GM21825 (cell line): ENCODE measurements around the gene ADGRB3.
"Not testable (repeated sequence)": the region's sequence is repeated elsewhere in the genome, so short reads cannot be mapped to it uniquely, and the experiment has no call there.

Experiments used
- ATAC-seq: cut with Tn5 transposase; IDR thresholded peaks from one replicate; pipeline ENCODE4 v1.9.1; 2021; ENCODE audit warnings: mild to moderate bottlenecking, moderate library complexity; ENCODE audit not compliant: unreplicated experiment

ADGRB3 gene

GRCh38 chr6:68737061-68737460 is 102.0 kb downstream of the ADGRB3 start:
- no peak for ATAC-seq

- ATAC-seq, result no peak
Measured at GRCh38 chr6:68738039-68738438, 103.0 kb downstream of the ADGRB3 start.

GRCh38 chr6:68740828-68741500 is 105.9 kb downstream of the ADGRB3 start:
- ATAC-seq, result peak; percentile 55

- no peak for ATAC-seq
Measured at GRCh38 chr6:68741501-68742386, 106.7 kb downstream of the ADGRB3 start.

- no peak for ATAC-seq
Measured at GRCh38 chr6:68743099-68743498, 108.0 kb downstream of the ADGRB3 start.

DNA sequence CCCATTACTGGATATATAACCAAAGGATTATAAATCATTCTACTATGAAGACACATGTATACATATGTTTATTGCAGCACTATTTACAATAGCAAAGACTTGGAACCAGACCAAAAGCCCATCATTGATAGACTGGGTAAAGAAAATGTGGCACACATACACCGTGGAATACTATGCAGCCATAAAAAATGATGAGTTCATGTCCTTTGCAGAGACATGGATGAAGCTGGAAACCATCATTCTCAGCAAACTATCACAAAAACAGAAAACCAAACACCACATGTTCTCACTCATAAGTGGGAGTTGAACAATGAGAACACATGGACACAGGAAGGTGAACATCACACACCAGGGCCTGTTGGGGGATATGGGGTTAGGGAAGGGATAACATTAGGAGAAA is 109.3 kb downstream of the ADGRB3 start:
- ATAC-seq, result not testable (repeated sequence)

DNA sequence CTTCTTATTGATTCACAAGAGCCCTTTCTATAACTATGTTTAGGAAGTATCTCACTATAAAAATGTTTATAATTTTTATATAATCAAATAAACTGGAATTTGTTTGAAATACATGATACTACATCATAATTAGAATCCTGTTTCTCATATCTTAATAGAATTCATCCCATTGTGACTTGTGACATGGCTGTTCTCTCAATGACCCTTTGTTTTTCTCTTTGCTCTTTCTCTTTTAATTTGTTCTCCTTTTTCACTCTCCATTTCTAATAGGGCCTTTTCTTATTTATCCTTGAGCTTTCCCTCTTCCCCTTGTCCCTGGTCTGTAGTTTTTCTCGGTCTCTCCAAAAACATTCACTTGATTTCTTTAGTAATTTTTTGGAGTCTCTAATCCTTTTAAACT is 111.3 kb downstream of the ADGRB3 start:
- ATAC-seq, result no peak

DNA sequence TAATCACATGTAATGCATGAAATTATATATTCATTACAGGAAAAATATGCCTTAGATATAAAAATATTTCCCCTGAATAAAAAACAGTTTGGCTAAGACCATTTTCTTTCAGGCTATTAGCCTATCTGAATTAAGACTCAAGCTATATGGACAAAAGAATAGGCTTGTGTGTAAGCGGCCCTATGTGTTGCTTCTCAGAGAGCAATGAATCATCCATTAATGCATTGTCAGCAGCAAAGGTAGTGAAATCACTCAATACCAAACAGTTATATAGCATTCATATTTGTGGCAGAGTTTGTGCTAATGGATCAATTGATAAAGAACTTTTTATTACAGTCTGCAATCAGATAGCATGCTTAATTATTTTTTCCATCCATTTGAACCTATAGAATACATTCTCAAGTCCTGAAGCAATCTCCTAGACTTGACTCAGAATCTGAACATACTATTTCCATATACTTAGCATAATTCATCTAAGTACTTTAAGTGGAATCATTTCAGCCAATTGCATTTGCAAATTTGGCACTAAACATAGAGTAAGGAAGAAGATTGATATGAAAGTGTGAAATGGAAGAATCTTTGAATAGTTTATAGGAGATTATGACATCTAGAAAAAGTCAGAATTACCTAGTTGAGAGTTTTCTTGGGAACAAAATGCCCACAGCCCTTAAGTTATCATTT is 112.2 kb downstream of the ADGRB3 start:
- no peak for ATAC-seq

DNA sequence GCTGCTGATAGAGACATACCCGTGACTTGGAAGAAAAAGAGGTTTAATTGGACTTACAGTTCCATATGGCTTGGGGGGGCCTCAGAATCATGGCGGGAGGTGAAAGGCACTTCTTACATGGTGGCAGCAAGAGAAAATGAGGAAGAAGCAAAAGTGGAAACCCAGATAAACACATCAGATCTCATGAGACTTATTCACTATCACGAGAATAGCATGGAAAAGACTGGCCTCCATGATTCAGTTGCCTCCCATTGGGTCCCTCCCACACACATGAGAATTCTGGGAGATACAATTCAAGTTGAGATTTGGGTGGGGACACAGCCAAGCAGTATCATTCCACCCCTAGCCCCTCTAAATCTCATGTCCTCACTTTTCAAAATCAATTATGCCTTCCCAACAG is 112.8 kb downstream of the ADGRB3 start:
- not testable (repeated sequence) for ATAC-seq

GRCh38 chr6:68754681-68755213 is 119.7 kb downstream of the ADGRB3 start:
- no peak for ATAC-seq

DNA sequence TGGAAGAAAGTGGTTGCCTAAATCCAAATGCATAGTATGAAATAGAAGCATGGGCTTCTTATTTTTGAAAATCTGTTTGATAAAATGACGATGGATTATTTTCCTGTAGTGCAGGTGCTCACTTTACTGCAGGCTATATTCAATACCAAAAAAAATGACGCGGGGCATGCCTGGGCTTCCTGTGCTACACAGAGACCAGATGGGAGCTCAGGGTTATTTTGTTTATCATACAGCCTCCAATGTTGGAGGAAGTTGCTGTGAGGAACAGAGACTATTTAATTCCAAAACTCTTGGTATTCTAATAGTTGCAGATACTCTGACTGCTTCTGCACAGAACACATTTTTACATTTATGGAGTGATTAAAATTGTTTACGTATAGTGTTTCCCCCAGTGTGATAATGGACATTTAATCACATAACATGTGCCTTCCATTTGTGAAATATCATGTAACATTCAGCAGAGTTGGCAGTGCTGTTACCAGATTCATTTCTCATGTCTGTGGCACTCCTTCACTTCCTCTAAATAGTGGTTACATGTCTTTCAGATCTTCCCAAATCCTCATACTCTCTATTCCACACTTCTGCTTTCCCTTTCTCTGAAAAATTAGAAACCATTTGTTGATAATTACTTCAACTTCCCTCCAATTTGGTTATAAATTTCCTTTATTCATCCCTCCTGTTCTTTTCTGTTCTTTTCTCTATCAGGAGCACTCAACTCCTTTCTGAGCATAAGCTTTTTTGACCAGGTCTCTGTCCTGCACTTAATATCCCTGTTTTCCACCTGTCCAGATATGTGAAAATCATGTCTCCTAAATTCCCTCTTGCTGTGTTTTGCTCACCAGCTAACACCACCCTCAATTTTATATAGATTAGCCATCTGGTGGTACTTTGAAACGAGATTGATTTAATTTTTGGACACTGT is 121.6 kb downstream of the ADGRB3 start:
- ATAC-seq, result no peak

GRCh38 chr6:68757821-68758220 is 122.7 kb downstream of the ADGRB3 start:
- ATAC-seq, result no peak

DNA sequence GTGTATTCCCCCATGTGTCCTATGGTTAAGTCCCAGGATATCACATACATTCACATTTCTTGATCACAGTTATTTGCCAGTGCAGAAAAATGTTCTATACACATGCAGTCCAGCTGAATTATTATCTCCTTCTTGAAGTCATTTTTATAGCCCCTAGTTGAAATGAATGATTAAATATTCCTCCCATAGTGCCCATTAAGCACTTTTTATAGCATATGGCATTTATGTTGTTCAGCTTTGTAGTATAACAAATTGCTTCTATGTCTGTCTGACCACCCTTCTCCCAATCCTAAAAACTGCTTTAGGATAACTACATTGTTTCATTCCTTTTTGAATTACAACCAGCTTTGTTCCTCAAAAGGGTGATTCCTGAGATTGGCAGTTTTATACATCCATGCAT is 123.5 kb downstream of the ADGRB3 start:
- ATAC-seq, result no peak

- ATAC-seq, result no peak
Measured at GRCh38 chr6:68760485-68760884, 125.4 kb downstream of the ADGRB3 start.

DNA sequence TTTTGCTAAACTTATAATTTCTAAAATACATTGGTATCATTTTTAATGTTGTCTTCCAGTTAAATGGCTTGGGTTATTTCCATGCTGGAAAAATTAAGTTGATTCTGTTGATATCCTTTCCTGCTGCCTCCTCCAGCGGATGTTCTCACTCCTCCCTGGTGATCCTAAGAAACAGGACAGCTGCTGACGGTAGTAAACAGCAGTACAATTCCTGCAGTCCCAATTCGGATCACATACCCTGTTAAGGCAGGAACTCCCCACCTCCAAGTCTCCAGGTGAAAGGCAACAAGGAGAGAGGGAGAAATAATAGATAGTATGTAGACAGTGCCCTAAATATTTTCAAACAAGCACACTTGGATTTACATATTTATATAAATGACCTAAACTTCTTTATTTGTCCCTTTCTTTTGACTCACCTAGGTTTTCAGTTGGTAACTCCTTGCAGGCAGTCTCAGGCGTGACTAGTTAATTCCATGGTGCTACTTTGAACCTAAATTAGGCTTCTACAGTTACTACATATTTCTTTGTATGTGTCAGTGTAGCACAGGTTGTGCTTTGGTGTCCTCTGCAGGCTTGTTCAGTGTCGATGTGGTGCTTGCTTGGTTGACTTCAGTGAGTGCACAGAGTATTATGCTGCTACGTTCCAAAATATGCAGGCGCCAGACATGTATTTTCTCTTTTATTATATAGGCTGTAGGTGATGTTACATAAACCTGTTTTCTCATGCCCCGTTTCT is 126.0 kb downstream of the ADGRB3 start:
- ATAC-seq, result no peak

GRCh38 chr6:68761985-68762384 is 126.9 kb downstream of the ADGRB3 start:
- ATAC-seq, result no peak

- no peak for ATAC-seq
Measured at GRCh38 chr6:68771426-68771825, 136.3 kb downstream of the ADGRB3 start.

- no peak for ATAC-seq
Measured at GRCh38 chr6:68774843-68775242, 139.8 kb downstream of the ADGRB3 start.

- no peak for ATAC-seq
Measured at GRCh38 chr6:68776354-68776753, 141.3 kb downstream of the ADGRB3 start.

DNA sequence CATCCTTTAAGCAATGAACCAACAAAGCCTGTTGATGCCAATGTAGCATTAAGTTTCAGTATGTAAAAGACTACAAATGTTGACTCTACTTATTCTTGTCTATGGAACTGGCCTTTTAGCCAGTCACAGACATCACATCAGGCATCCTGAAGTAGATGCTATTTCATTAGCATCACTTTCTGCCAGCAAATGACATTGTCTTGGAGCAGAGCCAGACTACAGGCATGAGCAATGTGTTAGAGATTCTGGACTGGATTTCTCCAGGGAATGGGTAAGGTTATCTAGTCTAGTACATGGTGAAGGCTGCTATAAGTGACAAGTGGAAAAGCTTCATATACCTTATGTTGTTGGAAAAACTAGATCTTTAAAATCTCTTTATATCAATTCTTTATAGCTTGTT is 142.9 kb downstream of the ADGRB3 start:
- no peak for ATAC-seq
